GM12892 (cell line): ENCODE results near the gene TMEM59.

ENCODE experiments used
- POLR2A ChIP-seq: IDR thresholded peaks from 2 replicates; pipeline ENCODE4 v1.6.1; 2011; ENCODE audit warnings: low read depth, low read length, control low read depth
- TAF1 ChIP-seq: IDR thresholded peaks from 2 replicates; pipeline ENCODE4 v1.6.1; 2011; ENCODE audit warnings: low read depth, mild to moderate bottlenecking, control low read depth, low read length, borderline replicate concordance

GRCh38 chr1:54008876-54009275 lies 44.1 kb downstream of the TMEM59 start:
- no peak for TF ChIP-seq POLR2A
- no peak for TF ChIP-seq TAF1
